Measurements from ENCODE around the gene ELP2. TPM values are rescaled to one million over a fixed set of nuclear protein-coding genes. Genes with fewer than 3 reads are reported as not detected.
"Not testable (repeated sequence)": the region's sequence is repeated elsewhere in the genome, so short reads cannot be mapped to it uniquely, and the experiment has no call there.

ELP2 gene
- total and polyA plus RNA-seq, 4 donors, result 27.3 to 78.1 (median 50.9) TPM

- 85% methylated on average over 2 of the region's 2 CpGs for WGBS
- Histone ChIP-seq H3K27me3 (ENCODE audit: control insufficient read depth in 4 of 4, insufficient read depth in 4 of 4, low read length in 3 of 4) (peaks cover 0 to 4% (median 0%) of the 10 kb centered on the region in 4 donors), H3K4me1 (ENCODE audit: control insufficient read depth in 4 of 4, insufficient read depth in 4 of 4, low read length in 3 of 4) (no peaks in the 10 kb centered on the region), H3K9ac (ENCODE audit: low read depth in 1 of 2, low read length in 2 of 2) (no peak overlapping the region), H3K36me3 (ENCODE audit: control insufficient read depth in 4 of 4, insufficient read depth in 3 of 4, low read depth in 1 of 4, low read length in 3 of 4) (no peaks in the 10 kb centered on the region), H3K4me3 (ENCODE audit: low read depth in 1 of 3, low read length in 3 of 3) (no peak overlapping the region), H3K27ac (ENCODE audit: low read depth in 1 of 2, low read length in 2 of 2) (no peak overlapping the region), H3K9me3 (ENCODE audit: control insufficient read depth in 4 of 4, low read length in 3 of 4) (no peaks in the 10 kb centered on the region)
- no peak for DNase-seq (ENCODE audit: low spot score)
- TF ChIP-seq RXRA (IDR thresholded peaks at IDR 0.05) (no peak), FOXA1 (IDR thresholded peaks at IDR 0.05) (no peak), JUND (IDR thresholded peaks at IDR 0.05) (no peak), HNF4G (IDR thresholded peaks at IDR 0.05) (no peak), EGR1 (IDR thresholded peaks at IDR 0.05; ENCODE audit: low read depth in 2 of 2) (no peak), ZBTB33 (IDR thresholded peaks at IDR 0.05) (no peak), NR2F2 (IDR thresholded peaks at IDR 0.05) (no peak), RAD21 (IDR thresholded peaks at IDR 0.05) (no peak), ATF3 (IDR thresholded peaks at IDR 0.05) (no peak), FOXA2 (IDR thresholded peaks at IDR 0.05) (no peak), TAF1 (conservative IDR thresholded peaks at IDR 0.05) (no peak), MAX (IDR thresholded peaks at IDR 0.05) (no peak), GABPA (IDR thresholded peaks at IDR 0.05 in 1 of 2, conservative IDR thresholded peaks at IDR 0.05 in 1 of 2) (no peak), SP1 (IDR thresholded peaks at IDR 0.05) (no peak), YY1 (IDR thresholded peaks at IDR 0.05) (no peak)
Observed at GRCh38 chr18:36088256-36088655, 41.4 kb upstream of the ELP2 start.

GRCh38 chr18:36089001-36089400 lies 40.7 kb upstream of the ELP2 start:
- TF ChIP-seq TAF1 (conservative IDR thresholded peaks at IDR 0.05) (no peak), JUND (IDR thresholded peaks at IDR 0.05) (no peak)
- H3K27me3 ChIP-seq (ENCODE audit: control insufficient read depth in 4 of 4, insufficient read depth in 4 of 4, low read length in 3 of 4), result peaks cover 0 to 4% (median 0%) of the 10 kb centered on the region in 4 donors
- H3K9me3 ChIP-seq (ENCODE audit: control insufficient read depth in 4 of 4, low read length in 3 of 4), result no peaks in the 10 kb centered on the region
- 86% methylated on average over 6 of the region's 6 CpGs for WGBS
- H3K4me1 ChIP-seq (ENCODE audit: control insufficient read depth in 4 of 4, insufficient read depth in 4 of 4, low read length in 3 of 4), result no peaks in the 10 kb centered on the region
- H3K4me3 ChIP-seq (ENCODE audit: low read depth in 1 of 3, low read length in 3 of 3), result no peak overlapping the region
- H3K27ac ChIP-seq (ENCODE audit: low read depth in 1 of 2, low read length in 2 of 2), result no peak overlapping the region
- no peaks in the 10 kb centered on the region for H3K36me3 ChIP-seq (ENCODE audit: control insufficient read depth in 4 of 4, insufficient read depth in 3 of 4, low read depth in 1 of 4, low read length in 3 of 4)
- no peak overlapping the region for H3K9ac ChIP-seq (ENCODE audit: low read depth in 1 of 2, low read length in 2 of 2)
- DNase-seq (ENCODE audit: low spot score), result no peak

GRCh38 chr18:36092116-36092515 lies 37.6 kb upstream of the ELP2 start:
- WGBS, result 83% methylated on average over 5 of the region's 5 CpGs
- H3K4me1 ChIP-seq (ENCODE audit: control insufficient read depth in 4 of 4, insufficient read depth in 4 of 4, low read length in 3 of 4); H3K27ac ChIP-seq (ENCODE audit: low read depth in 1 of 2, low read length in 2 of 2); DNase-seq (ENCODE audit: low spot score); H3K9ac ChIP-seq (ENCODE audit: low read depth in 1 of 2, low read length in 2 of 2); H3K36me3 ChIP-seq (ENCODE audit: control insufficient read depth in 4 of 4, insufficient read depth in 3 of 4, low read depth in 1 of 4, low read length in 3 of 4); H3K4me3 ChIP-seq (ENCODE audit: low read depth in 1 of 3, low read length in 3 of 3); H3K9me3 ChIP-seq (ENCODE audit: control insufficient read depth in 4 of 4, low read length in 3 of 4); H3K27me3 ChIP-seq (ENCODE audit: control insufficient read depth in 4 of 4, insufficient read depth in 4 of 4, low read length in 3 of 4): not testable (repeated sequence)

Measured in liver (tissue), 9 donors.